ENCODE data around the gene NEUROD2. TPM values are rescaled to one million over a fixed set of nuclear protein-coding genes. Genes with fewer than 3 reads are reported as not detected.
A peak's percentile ranks its signal among the peaks of the same experiment; 100 is the strongest.

Gene NEUROD2
- total and polyA plus RNA-seq, 2 of the 13 experiments (the other 11 are each of a cell fraction or from before 2014, with no cell fraction given), result not detected

DNA sequence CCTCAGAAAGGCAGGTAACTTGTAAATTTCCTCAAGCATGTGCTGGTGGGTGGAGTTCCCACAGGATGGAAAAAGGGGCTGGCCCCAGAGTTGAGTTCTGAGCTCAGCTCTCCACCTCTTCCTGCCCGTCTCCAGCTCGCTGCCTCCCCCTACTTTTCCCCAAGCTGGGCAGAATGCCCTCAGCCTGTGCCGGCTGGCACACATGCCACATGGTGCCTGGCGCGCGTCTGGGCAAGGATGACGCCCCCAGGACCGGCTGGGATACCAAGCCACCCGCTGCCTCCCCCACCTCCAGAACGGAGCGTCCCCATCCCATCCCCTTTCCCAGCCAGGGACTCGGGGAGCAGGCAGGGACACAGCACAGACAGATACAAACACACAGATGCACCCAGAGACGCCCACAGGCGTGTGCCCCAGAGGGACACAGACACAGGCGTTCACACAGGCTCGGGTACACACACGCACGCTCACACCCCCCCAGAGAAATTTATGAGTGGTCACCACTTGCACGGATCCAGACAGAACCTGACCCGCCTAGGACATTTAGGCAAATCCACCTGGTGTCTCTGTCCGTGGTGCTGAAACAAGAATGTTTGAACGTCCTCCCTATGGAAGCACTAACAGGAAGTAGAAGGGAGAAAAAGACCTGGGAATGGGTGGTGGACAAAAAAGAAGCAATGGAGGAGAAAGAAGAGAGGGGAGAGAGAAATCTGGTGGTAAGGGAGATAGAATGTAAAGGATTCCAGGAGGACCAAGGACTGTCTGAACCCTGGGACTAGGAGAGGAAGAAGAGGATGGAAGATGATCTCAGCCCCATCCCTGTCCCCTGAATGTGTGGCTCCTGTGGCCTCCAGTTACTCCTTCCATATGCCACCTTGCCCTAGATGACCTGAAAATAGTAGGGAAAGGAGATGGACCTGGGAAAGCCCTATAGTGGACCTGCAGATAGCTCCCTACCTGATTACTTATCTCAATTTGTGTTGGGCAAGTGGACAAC, 15.5 kb downstream of the NEUROD2 start (continued):
- peak; percentile 57; the same call in 1 of the 2 replicates for TF ChIP-seq STAT5B (CRISPR knock-in tag; IDR thresholded peaks at IDR 0.05)
- TF ChIP-seq HNF1A (IDR thresholded peaks at IDR 0.05; ENCODE audit: low read depth), result no peak
- TF ChIP-seq HNF1A (CRISPR knock-in tag; IDR thresholded peaks at IDR 0.05; ENCODE audit: borderline replicate concordance), result no peak
- TF ChIP-seq CC2D1A (CRISPR knock-in tag; IDR thresholded peaks at IDR 0.05), result no peak
- 0 out of 2 replicates have a peak, but pooled peaks have one; percentile 27 for TF ChIP-seq MEIS2 (CRISPR knock-in tag; IDR thresholded peaks at IDR 0.05)
- peak; percentile 79 for TF ChIP-seq ZNF263 (CRISPR knock-in tag; IDR thresholded peaks at IDR 0.05)
- 0 out of 2 replicates have a peak, but pooled peaks have one; percentile 49 for TF ChIP-seq ATF7-NPFF (CRISPR knock-in tag; IDR thresholded peaks at IDR 0.05; ENCODE audit: low read depth)
- no peak for TF ChIP-seq CEBPG (CRISPR knock-in tag; IDR thresholded peaks at IDR 0.05)
- no peak for TF ChIP-seq MTF1 (CRISPR knock-in tag; IDR thresholded peaks at IDR 0.05)
- TF ChIP-seq, protein P1, sequence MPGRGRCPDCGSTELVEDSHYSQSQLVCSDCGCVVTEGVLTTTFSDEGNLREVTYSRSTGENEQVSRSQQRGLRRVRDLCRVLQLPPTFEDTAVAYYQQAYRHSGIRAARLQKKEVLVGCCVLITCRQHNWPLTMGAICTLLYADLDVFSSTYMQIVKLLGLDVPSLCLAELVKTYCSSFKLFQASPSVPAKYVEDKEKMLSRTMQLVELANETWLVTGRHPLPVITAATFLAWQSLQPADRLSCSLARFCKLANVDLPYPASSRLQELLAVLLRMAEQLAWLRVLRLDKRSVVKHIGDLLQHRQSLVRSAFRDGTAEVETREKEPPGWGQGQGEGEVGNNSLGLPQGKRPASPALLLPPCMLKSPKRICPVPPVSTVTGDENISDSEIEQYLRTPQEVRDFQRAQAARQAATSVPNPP (CRISPR knock-in tag; IDR thresholded peaks at IDR 0.05), result no peak
- TF ChIP-seq ZNF431 (CRISPR knock-in tag; IDR thresholded peaks at IDR 0.05; ENCODE audit: borderline replicate concordance, low read depth), result peak; percentile 51; the same call in 1 of the 2 replicates
- no peak for TF ChIP-seq REPIN1 (CRISPR knock-in tag; IDR thresholded peaks at IDR 0.05; ENCODE audit: borderline replicate concordance, low read depth)
- 0 out of 2 replicates have a peak, but pooled peaks have one; percentile 56 for TF ChIP-seq CREB3 (CRISPR knock-in tag; IDR thresholded peaks at IDR 0.05)
- peak; percentile 73; the same call in 1 of the 2 replicates for TF ChIP-seq JUNB (CRISPR knock-in tag; IDR thresholded peaks at IDR 0.05; ENCODE audit: borderline replicate concordance)
- TF ChIP-seq ZBTB21 (CRISPR knock-in tag; IDR thresholded peaks at IDR 0.05), result no peak
- TF ChIP-seq ZNF468 (CRISPR knock-in tag; IDR thresholded peaks at IDR 0.05), result no peak
- TF ChIP-seq, protein P2, sequence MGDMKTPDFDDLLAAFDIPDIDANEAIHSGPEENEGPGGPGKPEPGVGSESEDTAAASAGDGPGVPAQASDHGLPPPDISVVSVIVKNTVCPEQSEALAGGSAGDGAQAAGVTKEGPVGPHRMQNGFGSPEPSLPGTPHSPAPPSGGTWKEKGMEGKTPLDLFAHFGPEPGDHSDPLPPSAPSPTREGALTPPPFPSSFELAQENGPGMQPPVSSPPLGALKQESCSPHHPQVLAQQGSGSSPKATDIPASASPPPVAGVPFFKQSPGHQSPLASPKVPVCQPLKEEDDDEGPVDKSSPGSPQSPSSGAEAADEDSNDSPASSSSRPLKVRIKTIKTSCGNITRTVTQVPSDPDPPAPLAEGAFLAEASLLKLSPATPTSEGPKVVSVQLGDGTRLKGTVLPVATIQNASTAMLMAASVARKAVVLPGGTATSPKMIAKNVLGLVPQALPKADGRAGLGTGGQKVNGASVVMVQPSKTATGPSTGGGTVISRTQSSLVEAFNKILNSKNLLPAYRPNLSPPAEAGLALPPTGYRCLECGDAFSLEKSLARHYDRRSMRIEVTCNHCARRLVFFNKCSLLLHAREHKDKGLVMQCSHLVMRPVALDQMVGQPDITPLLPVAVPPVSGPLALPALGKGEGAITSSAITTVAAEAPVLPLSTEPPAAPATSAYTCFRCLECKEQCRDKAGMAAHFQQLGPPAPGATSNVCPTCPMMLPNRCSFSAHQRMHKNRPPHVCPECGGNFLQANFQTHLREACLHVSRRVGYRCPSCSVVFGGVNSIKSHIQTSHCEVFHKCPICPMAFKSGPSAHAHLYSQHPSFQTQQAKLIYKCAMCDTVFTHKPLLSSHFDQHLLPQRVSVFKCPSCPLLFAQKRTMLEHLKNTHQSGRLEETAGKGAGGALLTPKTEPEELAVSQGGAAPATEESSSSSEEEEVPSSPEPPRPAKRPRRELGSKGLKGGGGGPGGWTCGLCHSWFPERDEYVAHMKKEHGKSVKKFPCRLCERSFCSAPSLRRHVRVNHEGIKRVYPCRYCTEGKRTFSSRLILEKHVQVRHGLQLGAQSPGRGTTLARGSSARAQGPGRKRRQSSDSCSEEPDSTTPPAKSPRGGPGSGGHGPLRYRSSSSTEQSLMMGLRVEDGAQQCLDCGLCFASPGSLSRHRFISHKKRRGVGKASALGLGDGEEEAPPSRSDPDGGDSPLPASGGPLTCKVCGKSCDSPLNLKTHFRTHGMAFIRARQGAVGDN (CRISPR knock-in tag; IDR thresholded peaks at IDR 0.05), result peak; percentile 25; the same call in 1 of the 2 replicates
- no peak for TF ChIP-seq HHEX (CRISPR knock-in tag; IDR thresholded peaks at IDR 0.05)

Measured in HepG2 (cell line).